ENCODE data around the gene ARID3B. TPM values are rescaled to one million over a fixed set of nuclear protein-coding genes. Genes with fewer than 3 reads are reported as not detected.

The ARID3B gene
- total RNA-seq, 4 donors from 2014 or later: 3.6 to 6.8 (median 6.7) TPM

DNA sequence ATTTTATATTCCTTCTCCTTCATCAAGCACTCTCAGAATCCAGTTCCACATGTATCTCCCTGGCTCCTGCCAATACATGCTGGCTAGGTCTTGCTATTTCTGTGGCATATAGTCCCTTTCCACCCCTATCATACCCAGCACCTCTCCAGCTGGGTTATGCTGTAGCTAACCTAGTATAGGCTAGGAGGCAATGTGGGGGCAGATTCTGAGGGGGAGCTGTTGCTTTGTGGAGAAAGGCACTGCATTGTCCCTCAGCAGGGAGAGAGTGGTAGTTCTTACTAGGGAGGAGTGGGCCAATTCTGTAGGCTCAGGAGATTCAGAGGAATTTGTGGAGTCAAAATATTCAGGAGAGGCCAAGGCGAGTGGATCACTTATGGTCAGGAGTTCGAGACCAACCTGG lies 40.6 kb upstream of the ARID3B start:
- TF ChIP-seq EP300 (IDR thresholded peaks at IDR 0.05) (no peak), POLR2A (IDR thresholded peaks at IDR 0.05; ENCODE audit: low read depth) (no peak), POLR2AphosphoS5 (IDR thresholded peaks at IDR 0.05) (no peak)
- TF ChIP-seq, protein P1, sequence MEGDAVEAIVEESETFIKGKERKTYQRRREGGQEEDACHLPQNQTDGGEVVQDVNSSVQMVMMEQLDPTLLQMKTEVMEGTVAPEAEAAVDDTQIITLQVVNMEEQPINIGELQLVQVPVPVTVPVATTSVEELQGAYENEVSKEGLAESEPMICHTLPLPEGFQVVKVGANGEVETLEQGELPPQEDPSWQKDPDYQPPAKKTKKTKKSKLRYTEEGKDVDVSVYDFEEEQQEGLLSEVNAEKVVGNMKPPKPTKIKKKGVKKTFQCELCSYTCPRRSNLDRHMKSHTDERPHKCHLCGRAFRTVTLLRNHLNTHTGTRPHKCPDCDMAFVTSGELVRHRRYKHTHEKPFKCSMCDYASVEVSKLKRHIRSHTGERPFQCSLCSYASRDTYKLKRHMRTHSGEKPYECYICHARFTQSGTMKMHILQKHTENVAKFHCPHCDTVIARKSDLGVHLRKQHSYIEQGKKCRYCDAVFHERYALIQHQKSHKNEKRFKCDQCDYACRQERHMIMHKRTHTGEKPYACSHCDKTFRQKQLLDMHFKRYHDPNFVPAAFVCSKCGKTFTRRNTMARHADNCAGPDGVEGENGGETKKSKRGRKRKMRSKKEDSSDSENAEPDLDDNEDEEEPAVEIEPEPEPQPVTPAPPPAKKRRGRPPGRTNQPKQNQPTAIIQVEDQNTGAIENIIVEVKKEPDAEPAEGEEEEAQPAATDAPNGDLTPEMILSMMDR (IDR thresholded peaks at IDR 0.05): no peak
- intact Hi-C loops (cut with DNase I): no loop called here
- Histone ChIP-seq H3K4me1 (no peaks in the 10 kb centered on the region), H3K9me3 (no peaks in the 10 kb centered on the region), H3K27me3 (no peaks in the 10 kb centered on the region), H3K27ac (replicated peaks in 1 of 4) (no peak overlapping the region), H3K36me3 (no peaks in the 10 kb centered on the region), H3K4me3 (no peak overlapping the region)
- no peak for DNase-seq (ENCODE audit: extremely low spot score)
- WGBS: 98% methylated on average over 2 of the region's 2 CpGs

DNA sequence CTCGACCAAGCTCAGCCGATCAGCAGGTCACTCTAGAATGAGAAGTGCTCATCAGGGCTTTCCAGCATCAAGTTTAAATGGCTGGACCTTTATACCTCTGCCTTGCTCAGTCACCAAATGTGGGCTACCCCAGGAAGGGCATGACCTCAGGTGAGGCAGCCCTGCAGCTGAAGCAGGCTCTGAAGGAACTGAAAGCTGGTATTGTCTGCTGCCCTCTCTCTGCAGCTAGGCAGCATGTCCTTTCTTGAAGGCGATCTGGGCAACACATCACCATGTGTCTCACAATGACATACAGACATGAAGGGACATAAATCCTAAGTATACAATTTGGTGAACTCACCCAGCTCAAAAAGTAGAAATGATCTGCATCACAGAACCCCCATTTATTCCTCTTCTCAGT lies 38.7 kb upstream of the ARID3B start:
- no peak overlapping the region for H3K27ac ChIP-seq (replicated peaks in 1 of 4)
- DNase-seq (ENCODE audit: extremely low spot score): no peak
- TF ChIP-seq EP300 (IDR thresholded peaks at IDR 0.05) (no peak), POLR2AphosphoS5 (IDR thresholded peaks at IDR 0.05) (no peak)
- TF ChIP-seq, protein P1 (IDR thresholded peaks at IDR 0.05): no peak
- H3K4me1 ChIP-seq: no peaks in the 10 kb centered on the region
- intact Hi-C loops (cut with DNase I): no loop called here
- no peaks in the 10 kb centered on the region for H3K9me3 ChIP-seq
- H3K4me3 ChIP-seq: no peak overlapping the region
- WGBS: 81% methylated on average over 3 of the region's 3 CpGs
- no peaks in the 10 kb centered on the region for H3K36me3 ChIP-seq
- H3K27me3 ChIP-seq: no peaks in the 10 kb centered on the region

DNA sequence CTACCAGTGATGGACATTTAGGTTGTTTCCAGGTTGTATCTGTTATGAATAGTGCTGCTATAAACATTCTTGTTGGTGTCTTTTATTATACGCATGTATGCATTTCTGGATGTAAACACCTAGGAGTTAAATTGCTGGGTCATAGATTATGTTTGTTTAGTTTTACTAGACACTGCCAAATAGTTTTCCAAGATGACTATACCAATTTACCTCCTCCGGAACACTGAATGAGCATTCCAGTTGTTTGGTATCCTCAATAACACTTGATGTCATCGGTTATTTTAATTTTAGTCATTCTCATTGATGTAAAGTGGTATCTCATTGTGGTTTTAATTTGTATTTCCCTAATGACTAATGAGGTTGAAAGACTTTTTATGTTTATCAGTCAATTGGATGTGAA lies 36.6 kb upstream of the ARID3B start:
- no peaks in the 10 kb centered on the region for H3K27me3 ChIP-seq
- TF ChIP-seq POLR2A (IDR thresholded peaks at IDR 0.05; ENCODE audit: low read depth): no peak
- TF ChIP-seq POLR2AphosphoS5 (IDR thresholded peaks at IDR 0.05): no peak
- no peak for TF ChIP-seq EP300 (IDR thresholded peaks at IDR 0.05)
- TF ChIP-seq, protein P1 (IDR thresholded peaks at IDR 0.05): no peak
- no peak for DNase-seq (ENCODE audit: extremely low spot score)
- no peaks in the 10 kb centered on the region for H3K4me1 ChIP-seq
- no peaks in the 10 kb centered on the region for H3K36me3 ChIP-seq
- no peak overlapping the region for H3K27ac ChIP-seq (replicated peaks in 1 of 4)
- WGBS: 94% methylated on average over 3 of the region's 3 CpGs
- intact Hi-C loops (cut with DNase I): no loop called here
- no peak overlapping the region for H3K4me3 ChIP-seq
- H3K9me3 ChIP-seq: no peaks in the 10 kb centered on the region

DNA sequence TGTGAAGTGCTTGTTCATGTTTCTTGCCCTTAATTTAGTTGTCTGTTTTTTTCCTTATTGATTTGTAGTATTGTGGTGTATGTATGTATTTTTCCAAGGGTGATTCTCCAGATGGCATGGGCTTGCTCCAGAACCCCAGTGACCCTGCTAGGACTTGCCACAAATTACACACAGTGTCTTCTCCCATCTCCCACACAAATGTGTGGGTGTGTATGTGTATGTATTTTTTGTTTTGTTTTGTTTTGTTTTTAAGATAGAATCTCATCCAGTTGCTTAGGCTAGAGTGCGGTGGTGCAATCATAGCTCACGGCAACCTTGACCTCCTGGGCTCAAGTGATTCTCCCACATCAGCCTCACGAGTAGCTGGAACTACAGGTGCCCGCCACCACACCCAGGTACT lies 36.2 kb upstream of the ARID3B start:
- intact Hi-C loops (cut with DNase I): no loop called here
- TF ChIP-seq POLR2A (IDR thresholded peaks at IDR 0.05; ENCODE audit: low read depth): no peak
- TF ChIP-seq POLR2AphosphoS5 (IDR thresholded peaks at IDR 0.05): no peak
- TF ChIP-seq, protein P1 (IDR thresholded peaks at IDR 0.05): no peak
- no peak for TF ChIP-seq EP300 (IDR thresholded peaks at IDR 0.05)
- Histone ChIP-seq H3K27me3 (no peaks in the 10 kb centered on the region), H3K4me1 (no peaks in the 10 kb centered on the region), H3K27ac (replicated peaks in 1 of 4) (no peak overlapping the region), H3K4me3 (no peak overlapping the region), H3K9me3 (no peaks in the 10 kb centered on the region), H3K36me3 (no peaks in the 10 kb centered on the region)
- no peak for DNase-seq (ENCODE audit: extremely low spot score)
- 98% methylated on average over 4 of the region's 4 CpGs for WGBS

DNA sequence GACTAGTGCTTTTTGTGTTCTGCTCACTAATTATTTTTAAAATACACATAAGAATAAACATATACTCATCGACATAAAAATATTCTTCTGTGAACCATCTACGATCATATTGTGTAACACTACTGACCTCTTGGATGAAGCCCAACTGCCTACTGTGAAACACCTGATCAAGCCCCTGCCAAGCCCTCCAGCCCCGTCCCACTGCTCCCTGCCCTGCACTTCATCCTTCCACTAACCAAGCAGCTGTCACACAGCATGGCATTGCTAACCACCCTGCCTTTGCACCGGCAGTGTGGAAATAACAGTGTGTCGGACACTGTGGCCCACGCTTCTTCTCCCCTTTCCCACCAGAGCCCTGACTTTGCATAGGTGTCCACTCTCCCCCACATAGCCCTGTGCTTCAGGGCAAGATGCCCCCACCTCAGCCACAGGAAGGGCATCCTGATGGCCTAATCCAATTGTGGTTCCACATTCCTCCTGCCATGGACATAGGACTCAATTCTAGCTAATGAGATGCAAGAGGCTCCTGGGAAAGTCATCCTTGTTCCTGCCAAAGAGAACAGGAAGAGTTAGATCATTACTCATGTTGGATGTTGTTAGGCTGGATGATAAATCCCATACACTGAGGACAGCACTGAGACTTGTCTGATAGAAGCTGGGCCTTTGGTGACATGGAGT lies 35.0 kb upstream of the ARID3B start:
- Histone ChIP-seq H3K27ac (replicated peaks in 1 of 4) (no peak overlapping the region), H3K4me1 (no peaks in the 10 kb centered on the region), H3K27me3 (no peaks in the 10 kb centered on the region), H3K4me3 (no peak overlapping the region), H3K36me3 (no peaks in the 10 kb centered on the region), H3K9me3 (no peaks in the 10 kb centered on the region)
- intact Hi-C loops (cut with DNase I): no loop called here
- WGBS: 87% methylated on average over 6 of the region's 6 CpGs
- no peak for DNase-seq (ENCODE audit: extremely low spot score)
- TF ChIP-seq POLR2AphosphoS5 (IDR thresholded peaks at IDR 0.05): no peak
- TF ChIP-seq POLR2A (IDR thresholded peaks at IDR 0.05; ENCODE audit: low read depth): no peak
- TF ChIP-seq EP300 (IDR thresholded peaks at IDR 0.05): no peak
- TF ChIP-seq, protein P1 (IDR thresholded peaks at IDR 0.05): no peak
